Loucy (cell line): ENCODE measurements around the gene RASSF4.

Experiments
- H2AFZ ChIP-seq: fragments of 200-600 bp; sonication (generic); 2 replicates; pipeline ENCODE4 v1.6.0; 2016; ENCODE audit warnings: antibody characterized with exemption, mild to moderate bottlenecking, low read length, moderate library complexity
- H3F3A ChIP-seq: fragments of 200-600 bp; 2 replicates; pipeline ENCODE4 v1.6.0; 2016; ENCODE audit warnings: antibody characterized with exemption, low read depth, mild to moderate bottlenecking
- H3K27me3 ChIP-seq: fragments of 200-600 bp; sonication (generic); 2 replicates; pipeline ENCODE4 v1.6.1; 2014; ENCODE audit warnings: low read length, mild to moderate bottlenecking; ENCODE audit not compliant: insufficient read depth, poor library complexity, severe bottlenecking
- H3K36me3 ChIP-seq: fragments of 200-600 bp; sonication (generic); 2 replicates; pipeline ENCODE4 v1.6.1; 2016; ENCODE audit warnings: low read length; ENCODE audit not compliant: insufficient read depth
- H3K4me1 ChIP-seq: fragments of 200-600 bp; sonication (generic); 2 replicates; pipeline ENCODE4 v1.5.1; 2014; ENCODE audit warnings: low read length, mild to moderate bottlenecking; ENCODE audit not compliant: insufficient read depth, poor library complexity, severe bottlenecking
- H3K4me2 ChIP-seq: fragments of 200-600 bp; sonication (generic); 2 replicates; pipeline ENCODE4 v1.6.0; 2014; ENCODE audit warnings: antibody characterized with exemption, low read length, low read depth, mild to moderate bottlenecking; ENCODE audit not compliant: poor library complexity, severe bottlenecking
- H3K4me3 ChIP-seq: fragments of 200-600 bp; sonication (generic); 2 replicates; pipeline ENCODE4 v1.5.1; 2014; ENCODE audit warnings: low read length, mild to moderate bottlenecking, mixed read lengths; ENCODE audit not compliant: poor library complexity, severe bottlenecking
- H3K79me2 ChIP-seq: fragments of 200-600 bp; sonication (generic); 2 replicates; pipeline ENCODE4 v1.6.1; 2014; ENCODE audit warnings: low read length; ENCODE audit not compliant: insufficient read depth
- H3K9ac ChIP-seq: fragments of 200-600 bp; sonication (generic); 2 replicates; pipeline ENCODE4 v1.6.0; 2014; ENCODE audit warnings: mild to moderate bottlenecking, low read depth, low read length, moderate library complexity; ENCODE audit not compliant: poor library complexity, severe bottlenecking
- H3K9me2 ChIP-seq: fragments of 200-600 bp; sonication (generic); replicated peaks from 2 replicates; pipeline ENCODE4 v1.6.1; 2016; ENCODE audit warnings: low read depth, low read length, mixed read lengths
- H3K9me3 ChIP-seq: fragments of 200-600 bp; sonication (generic); 2 replicates; pipeline ENCODE4 v1.6.1; 2014; ENCODE audit warnings: mild to moderate bottlenecking, antibody characterized with exemption, low read length, low read depth; ENCODE audit not compliant: insufficient read depth
- H4K20me1 ChIP-seq: fragments of 200-600 bp; sonication (generic); 2 replicates; pipeline ENCODE4 v1.6.0; 2014; ENCODE audit warnings: antibody characterized with exemption, low read length, mild to moderate bottlenecking; ENCODE audit not compliant: insufficient read depth, poor library complexity, severe bottlenecking
- EZH2phosphoT487 ChIP-seq: fragments of 200-600 bp; IDR thresholded peaks from 2 replicates; pipeline ENCODE4 v1.6.1; 2018; ENCODE audit warnings: antibody characterized with exemption, mild to moderate bottlenecking, moderate library complexity, borderline replicate concordance
- TF ChIP-seq, protein P1 (sequence below): fragments of 200-600 bp; sonication (generic); conservative IDR thresholded peaks from 2 replicates; pipeline ENCODE4 v1.5.1; 2014; ENCODE audit warnings: mild to moderate bottlenecking, antibody characterized with exemption, low read length

Gene RASSF4

DNA sequence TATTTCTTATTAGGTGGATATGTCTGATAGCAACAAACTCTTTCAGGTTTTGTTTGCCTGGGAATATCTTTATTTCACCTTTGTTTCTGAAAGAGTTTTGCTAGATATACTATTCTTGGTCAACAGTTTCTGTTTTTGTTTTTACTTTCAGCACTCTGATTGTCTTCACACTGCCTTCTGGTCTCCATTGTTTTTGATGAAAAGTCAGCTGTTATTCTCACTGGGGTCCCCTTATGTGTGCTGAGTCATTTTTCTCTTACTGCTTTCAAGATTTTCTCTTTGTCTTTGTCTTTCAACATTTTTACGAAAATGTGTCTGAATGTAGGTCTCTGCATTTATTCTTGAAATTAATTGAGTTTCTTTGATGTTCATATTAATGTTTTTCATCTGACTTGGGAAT, 15.2 kb upstream of the RASSF4 start:
- no peak overlapping the region for H2AFZ ChIP-seq
- H3K4me2 ChIP-seq: no peak overlapping the region
- H3K4me1 ChIP-seq: no peaks in the 10 kb centered on the region
- no peaks in the 10 kb centered on the region for H3K9me2 ChIP-seq
- H3K9me3 ChIP-seq: peaks cover 5% of the 10 kb centered on the region; the same call in 1 of the 2 replicates
- no peak overlapping the region for H3K9ac ChIP-seq
- TF ChIP-seq, protein P1, sequence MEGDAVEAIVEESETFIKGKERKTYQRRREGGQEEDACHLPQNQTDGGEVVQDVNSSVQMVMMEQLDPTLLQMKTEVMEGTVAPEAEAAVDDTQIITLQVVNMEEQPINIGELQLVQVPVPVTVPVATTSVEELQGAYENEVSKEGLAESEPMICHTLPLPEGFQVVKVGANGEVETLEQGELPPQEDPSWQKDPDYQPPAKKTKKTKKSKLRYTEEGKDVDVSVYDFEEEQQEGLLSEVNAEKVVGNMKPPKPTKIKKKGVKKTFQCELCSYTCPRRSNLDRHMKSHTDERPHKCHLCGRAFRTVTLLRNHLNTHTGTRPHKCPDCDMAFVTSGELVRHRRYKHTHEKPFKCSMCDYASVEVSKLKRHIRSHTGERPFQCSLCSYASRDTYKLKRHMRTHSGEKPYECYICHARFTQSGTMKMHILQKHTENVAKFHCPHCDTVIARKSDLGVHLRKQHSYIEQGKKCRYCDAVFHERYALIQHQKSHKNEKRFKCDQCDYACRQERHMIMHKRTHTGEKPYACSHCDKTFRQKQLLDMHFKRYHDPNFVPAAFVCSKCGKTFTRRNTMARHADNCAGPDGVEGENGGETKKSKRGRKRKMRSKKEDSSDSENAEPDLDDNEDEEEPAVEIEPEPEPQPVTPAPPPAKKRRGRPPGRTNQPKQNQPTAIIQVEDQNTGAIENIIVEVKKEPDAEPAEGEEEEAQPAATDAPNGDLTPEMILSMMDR: no peak
- no peak for TF ChIP-seq EZH2phosphoT487
- H3K4me3 ChIP-seq: no peak overlapping the region
- no peaks in the 10 kb centered on the region for H3K79me2 ChIP-seq
- no peaks in the 10 kb centered on the region for H4K20me1 ChIP-seq
- H3F3A ChIP-seq: no peaks in the 10 kb centered on the region
- H3K27me3 ChIP-seq: no peaks in the 10 kb centered on the region
- H3K36me3 ChIP-seq: no peaks in the 10 kb centered on the region

DNA sequence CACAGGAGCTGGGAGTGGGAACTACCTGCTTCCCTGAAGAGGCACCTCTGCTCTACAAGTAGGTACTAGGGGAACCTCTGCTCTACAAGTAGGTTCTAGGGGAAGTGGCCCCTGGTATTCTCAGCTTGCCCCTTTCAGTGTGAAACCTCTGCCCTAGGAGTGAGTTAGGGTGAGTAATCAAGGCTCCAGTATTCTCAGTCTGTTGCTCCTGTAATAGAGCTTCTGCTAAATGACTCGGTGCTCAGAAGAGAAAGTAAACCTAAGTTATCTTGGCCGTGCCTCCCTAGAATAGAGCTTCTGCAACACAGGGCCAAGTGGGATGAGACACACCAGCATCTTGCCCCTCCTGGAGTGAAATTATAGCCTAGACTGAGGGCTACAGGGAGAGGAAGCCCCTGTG, 13.4 kb upstream of the RASSF4 start:
- Histone ChIP-seq H3K27me3 (no peaks in the 10 kb centered on the region), H3K9me2 (no peaks in the 10 kb centered on the region), H3K4me1 (no peaks in the 10 kb centered on the region), H2AFZ (no peak overlapping the region), H3K4me2 (no peak overlapping the region), H3K36me3 (no peaks in the 10 kb centered on the region), H3K9me3 (peaks cover 5% of the 10 kb centered on the region; the same call in 1 of the 2 replicates), H3K4me3 (no peak overlapping the region), H3K9ac (no peak overlapping the region), H4K20me1 (no peaks in the 10 kb centered on the region), H3F3A (no peaks in the 10 kb centered on the region), H3K79me2 (no peaks in the 10 kb centered on the region)
- TF ChIP-seq, protein P1: no peak
- TF ChIP-seq EZH2phosphoT487: no peak

DNA sequence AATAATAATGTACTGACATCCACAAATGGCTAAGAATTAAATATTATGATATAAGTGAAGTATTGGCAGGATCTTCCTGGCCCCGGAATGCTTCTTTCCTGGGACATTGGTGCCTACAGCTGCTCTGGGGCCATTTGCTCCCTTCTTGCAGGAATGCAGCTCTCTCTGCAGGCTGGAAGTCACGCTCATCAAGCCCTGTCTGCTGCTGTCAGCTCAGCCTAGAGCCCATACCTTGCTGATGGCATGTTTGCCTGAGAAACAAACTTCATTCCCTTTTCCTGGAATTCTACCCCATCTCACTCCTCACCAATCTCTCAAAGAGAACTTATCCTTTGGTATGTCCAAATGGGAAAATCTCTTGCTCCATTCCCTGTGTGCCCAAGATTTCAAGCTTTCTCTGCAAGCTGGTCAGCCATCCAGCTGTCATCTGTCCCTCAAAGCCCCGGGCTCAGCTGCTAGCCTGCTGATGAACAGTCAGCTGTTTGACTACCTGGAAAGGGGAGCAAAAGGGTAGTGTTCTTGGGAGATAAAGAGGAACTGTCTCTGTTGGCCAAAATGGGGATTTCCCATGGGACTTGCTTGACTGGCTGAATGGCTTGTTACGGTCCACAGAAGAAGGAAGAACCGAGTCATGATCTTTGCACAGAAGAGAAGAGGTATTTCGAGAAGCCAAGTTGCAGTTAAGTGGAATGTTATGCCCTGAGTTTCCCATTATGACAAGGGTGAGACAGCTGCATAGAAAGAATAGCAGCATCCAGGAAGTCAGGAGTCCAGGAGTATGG, 12.0 kb upstream of the RASSF4 start:
- no peak overlapping the region for H3K9ac ChIP-seq
- H2AFZ ChIP-seq: no peak overlapping the region
- H3K4me1 ChIP-seq: no peaks in the 10 kb centered on the region
- no peaks in the 10 kb centered on the region for H3K9me2 ChIP-seq
- H3K36me3 ChIP-seq: no peaks in the 10 kb centered on the region
- H4K20me1 ChIP-seq: no peaks in the 10 kb centered on the region
- H3K4me2 ChIP-seq: no peak overlapping the region
- H3F3A ChIP-seq: no peaks in the 10 kb centered on the region
- no peaks in the 10 kb centered on the region for H3K79me2 ChIP-seq
- H3K9me3 ChIP-seq: peaks cover 5% of the 10 kb centered on the region; the same call in 1 of the 2 replicates
- no peaks in the 10 kb centered on the region for H3K27me3 ChIP-seq
- no peak overlapping the region for H3K4me3 ChIP-seq
- no peak for TF ChIP-seq EZH2phosphoT487
- TF ChIP-seq, protein P1: no peak
